ENCODE data around the gene NLE1. TPM values are rescaled to one million over a fixed set of nuclear protein-coding genes. Genes with fewer than 3 reads are reported as not detected.

The NLE1 gene
- total RNA-seq, 1 donor, result 15.6 TPM

- Histone ChIP-seq H2AFZ (ENCODE audit: low read length) (no peak overlapping the region), H3K79me2 (ENCODE audit: insufficient read depth, low read length) (peaks cover 85% of the 10 kb centered on the region), H3K9me3 (ENCODE audit: low read depth, low read length) (no peaks in the 10 kb centered on the region), H3K4me1 (ENCODE audit: insufficient read depth, low read length) (peaks cover 29% of the 10 kb centered on the region), H4K20me1 (ENCODE audit: insufficient read depth, low read length) (peaks cover 5% of the 10 kb centered on the region), H3K36me3 (ENCODE audit: insufficient read depth, low read length) (no peaks in the 10 kb centered on the region), H3K4me3 (ENCODE audit: insufficient read depth, low read length) (no peak overlapping the region), H3K27me3 (ENCODE audit: insufficient read depth, low read length) (no peaks in the 10 kb centered on the region), H3K27ac (ENCODE audit: low read depth, low read length) (no peak overlapping the region), H3K4me2 (ENCODE audit: insufficient read depth, low read length) (no peak overlapping the region)
- TF ChIP-seq, protein P1, sequence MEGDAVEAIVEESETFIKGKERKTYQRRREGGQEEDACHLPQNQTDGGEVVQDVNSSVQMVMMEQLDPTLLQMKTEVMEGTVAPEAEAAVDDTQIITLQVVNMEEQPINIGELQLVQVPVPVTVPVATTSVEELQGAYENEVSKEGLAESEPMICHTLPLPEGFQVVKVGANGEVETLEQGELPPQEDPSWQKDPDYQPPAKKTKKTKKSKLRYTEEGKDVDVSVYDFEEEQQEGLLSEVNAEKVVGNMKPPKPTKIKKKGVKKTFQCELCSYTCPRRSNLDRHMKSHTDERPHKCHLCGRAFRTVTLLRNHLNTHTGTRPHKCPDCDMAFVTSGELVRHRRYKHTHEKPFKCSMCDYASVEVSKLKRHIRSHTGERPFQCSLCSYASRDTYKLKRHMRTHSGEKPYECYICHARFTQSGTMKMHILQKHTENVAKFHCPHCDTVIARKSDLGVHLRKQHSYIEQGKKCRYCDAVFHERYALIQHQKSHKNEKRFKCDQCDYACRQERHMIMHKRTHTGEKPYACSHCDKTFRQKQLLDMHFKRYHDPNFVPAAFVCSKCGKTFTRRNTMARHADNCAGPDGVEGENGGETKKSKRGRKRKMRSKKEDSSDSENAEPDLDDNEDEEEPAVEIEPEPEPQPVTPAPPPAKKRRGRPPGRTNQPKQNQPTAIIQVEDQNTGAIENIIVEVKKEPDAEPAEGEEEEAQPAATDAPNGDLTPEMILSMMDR (IDR thresholded peaks at IDR 0.05; ENCODE audit: extremely low read depth, low read depth, low read length), result no peak
- no peak for DNase-seq (ENCODE audit: insufficient read length, low spot score, missing footprints)
Observed at GRCh38 chr17:35083071-35083470, 59.0 kb downstream of the NLE1 start.

- Histone ChIP-seq H3K27ac (ENCODE audit: low read depth, low read length) (no peak overlapping the region), H3K36me3 (ENCODE audit: insufficient read depth, low read length) (no peaks in the 10 kb centered on the region)
Observed at GRCh38 chr17:35082073-35082657, 59.9 kb downstream of the NLE1 start.

DNA sequence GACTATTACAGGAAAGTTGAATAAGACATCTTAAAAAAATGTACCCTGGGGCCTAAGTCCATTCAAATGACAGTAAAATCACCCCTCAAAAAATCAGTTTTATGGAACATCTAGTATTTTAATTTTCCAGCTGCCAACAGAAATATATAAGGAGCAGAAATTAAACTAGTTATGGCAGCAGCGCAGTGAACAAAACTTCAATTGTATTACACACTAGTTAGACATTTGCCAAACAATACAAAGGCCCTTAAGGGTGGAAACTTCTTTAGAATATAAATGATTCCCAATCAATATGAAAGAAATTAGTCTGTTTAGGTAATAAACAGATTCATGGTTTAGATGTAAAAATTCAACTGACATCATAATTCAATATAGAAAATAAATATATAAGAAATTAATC, 60.5 kb downstream of the NLE1 start:
- Histone ChIP-seq H3K4me3 (ENCODE audit: insufficient read depth, low read length) (no peak overlapping the region), H2AFZ (ENCODE audit: low read length) (no peak overlapping the region), H3K36me3 (ENCODE audit: insufficient read depth, low read length) (no peaks in the 10 kb centered on the region), H3K27ac (ENCODE audit: low read depth, low read length) (no peak overlapping the region), H3K9me3 (ENCODE audit: low read depth, low read length) (no peaks in the 10 kb centered on the region), H4K20me1 (ENCODE audit: insufficient read depth, low read length) (peaks cover 10% of the 10 kb centered on the region), H3K79me2 (ENCODE audit: insufficient read depth, low read length) (peaks cover 84% of the 10 kb centered on the region), H3K4me2 (ENCODE audit: insufficient read depth, low read length) (no peak overlapping the region), H3K4me1 (ENCODE audit: insufficient read depth, low read length) (peaks cover 22% of the 10 kb centered on the region), H3K27me3 (ENCODE audit: insufficient read depth, low read length) (no peaks in the 10 kb centered on the region)
- DNase-seq (ENCODE audit: insufficient read length, low spot score, missing footprints), result no peak
- TF ChIP-seq, protein P1 (IDR thresholded peaks at IDR 0.05; ENCODE audit: extremely low read depth, low read depth, low read length), result no peak

More at GRCh38 chr17:35082073-35082657, 59.9 kb downstream of the NLE1 start:
- H2AFZ ChIP-seq (ENCODE audit: low read length), result no peak overlapping the region
- peaks cover 9% of the 10 kb centered on the region for H4K20me1 ChIP-seq (ENCODE audit: insufficient read depth, low read length)
- no peak overlapping the region for H3K4me3 ChIP-seq (ENCODE audit: insufficient read depth, low read length)
- peaks cover 22% of the 10 kb centered on the region for H3K4me1 ChIP-seq (ENCODE audit: insufficient read depth, low read length)
- peak overlapping the region; percentile 6 for H3K4me2 ChIP-seq (ENCODE audit: insufficient read depth, low read length)
- peaks cover 85% of the 10 kb centered on the region for H3K79me2 ChIP-seq (ENCODE audit: insufficient read depth, low read length)
- H3K9me3 ChIP-seq (ENCODE audit: low read depth, low read length), result no peaks in the 10 kb centered on the region
- H3K27me3 ChIP-seq (ENCODE audit: insufficient read depth, low read length), result no peaks in the 10 kb centered on the region
- no peak for DNase-seq (ENCODE audit: insufficient read length, low spot score, missing footprints)
- TF ChIP-seq, protein P1 (IDR thresholded peaks at IDR 0.05; ENCODE audit: extremely low read depth, low read depth, low read length), result no peak

GRCh38 chr17:35080536-35080935, 61.6 kb downstream of the NLE1 start:
- Histone ChIP-seq H2AFZ (ENCODE audit: low read length) (no peak overlapping the region), H3K4me3 (ENCODE audit: insufficient read depth, low read length) (no peak overlapping the region), H3K4me1 (ENCODE audit: insufficient read depth, low read length) (peaks cover 24% of the 10 kb centered on the region), H3K9me3 (ENCODE audit: low read depth, low read length) (no peaks in the 10 kb centered on the region), H3K79me2 (ENCODE audit: insufficient read depth, low read length) (peaks cover 79% of the 10 kb centered on the region), H3K36me3 (ENCODE audit: insufficient read depth, low read length) (no peaks in the 10 kb centered on the region), H3K27me3 (ENCODE audit: insufficient read depth, low read length) (no peaks in the 10 kb centered on the region), H3K27ac (ENCODE audit: low read depth, low read length) (no peak overlapping the region), H4K20me1 (ENCODE audit: insufficient read depth, low read length) (peaks cover 12% of the 10 kb centered on the region), H3K4me2 (ENCODE audit: insufficient read depth, low read length) (no peak overlapping the region)
- DNase-seq (ENCODE audit: insufficient read length, low spot score, missing footprints), result no peak
- TF ChIP-seq, protein P1 (IDR thresholded peaks at IDR 0.05; ENCODE audit: extremely low read depth, low read depth, low read length), result no peak
